Measurements from ENCODE around the gene TXNDC11.

DNA sequence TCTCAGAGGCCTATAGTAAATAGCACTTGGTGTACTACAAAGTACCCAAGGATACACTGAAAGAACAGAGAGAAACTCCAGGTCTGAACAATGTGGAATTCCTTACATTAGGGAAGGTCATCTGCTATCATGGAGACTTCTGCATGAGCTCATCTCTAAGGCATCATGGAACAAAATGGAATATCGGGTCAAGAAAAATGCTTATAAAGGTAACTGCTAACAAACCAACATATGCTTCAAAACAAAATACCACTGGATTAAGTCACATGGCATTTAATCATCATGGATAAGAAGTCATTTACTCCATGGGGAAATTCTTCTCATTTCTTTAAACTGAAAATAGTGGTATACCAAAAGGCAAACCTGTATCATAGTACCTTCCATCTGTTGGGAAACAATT is 34.2 kb downstream of the TXNDC11 start:
- TF ChIP-seq, protein P1, sequence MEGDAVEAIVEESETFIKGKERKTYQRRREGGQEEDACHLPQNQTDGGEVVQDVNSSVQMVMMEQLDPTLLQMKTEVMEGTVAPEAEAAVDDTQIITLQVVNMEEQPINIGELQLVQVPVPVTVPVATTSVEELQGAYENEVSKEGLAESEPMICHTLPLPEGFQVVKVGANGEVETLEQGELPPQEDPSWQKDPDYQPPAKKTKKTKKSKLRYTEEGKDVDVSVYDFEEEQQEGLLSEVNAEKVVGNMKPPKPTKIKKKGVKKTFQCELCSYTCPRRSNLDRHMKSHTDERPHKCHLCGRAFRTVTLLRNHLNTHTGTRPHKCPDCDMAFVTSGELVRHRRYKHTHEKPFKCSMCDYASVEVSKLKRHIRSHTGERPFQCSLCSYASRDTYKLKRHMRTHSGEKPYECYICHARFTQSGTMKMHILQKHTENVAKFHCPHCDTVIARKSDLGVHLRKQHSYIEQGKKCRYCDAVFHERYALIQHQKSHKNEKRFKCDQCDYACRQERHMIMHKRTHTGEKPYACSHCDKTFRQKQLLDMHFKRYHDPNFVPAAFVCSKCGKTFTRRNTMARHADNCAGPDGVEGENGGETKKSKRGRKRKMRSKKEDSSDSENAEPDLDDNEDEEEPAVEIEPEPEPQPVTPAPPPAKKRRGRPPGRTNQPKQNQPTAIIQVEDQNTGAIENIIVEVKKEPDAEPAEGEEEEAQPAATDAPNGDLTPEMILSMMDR (conservative IDR thresholded peaks at IDR 0.05 in 1 of 2, IDR thresholded peaks at IDR 0.05 in 1 of 2; ENCODE audit: extremely low read depth in 1 of 2, insufficient read depth in 1 of 2, low read depth in 1 of 2, low read length in 2 of 2) = no peak
- no peak for TF ChIP-seq EZH2 (IDR thresholded peaks at IDR 0.05; ENCODE audit: borderline replicate concordance, low read length)
